ENCODE results near the gene JHY. TPM values are rescaled to one million over a fixed set of nuclear protein-coding genes. Genes with fewer than 3 reads are reported as not detected.

The JHY gene
- total RNA-seq, 1 experiment from 2014 or later, result 4.8 TPM

DNA sequence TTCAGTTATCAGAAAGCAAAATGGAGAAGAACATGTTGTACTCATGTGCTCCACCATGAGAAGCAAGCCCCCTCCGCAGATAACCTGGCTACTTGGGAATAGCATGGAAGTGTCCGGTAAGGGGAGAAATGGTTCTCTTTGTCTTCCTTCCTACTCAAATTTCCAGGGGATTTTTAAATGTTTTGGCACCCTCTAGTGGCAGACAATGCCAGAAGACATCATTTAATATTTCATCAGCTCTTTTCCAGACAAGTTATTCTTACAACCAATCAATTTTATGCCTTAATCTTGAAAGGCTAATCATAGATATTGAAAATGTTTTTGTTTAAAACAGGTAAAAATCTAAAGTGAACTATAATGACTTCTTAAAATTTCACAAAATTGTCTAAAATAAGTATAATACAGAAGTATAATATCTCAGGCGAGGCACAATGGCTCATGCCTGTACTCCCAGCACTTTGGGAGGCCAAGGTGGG lies 28.6 kb upstream of the JHY start:
- ChIA-PET POLR2A (interaction anchor here (1.3 kb wide), 1 partner anchor 208 kb away, joined by 8 read pairs; the partner anchor contains the start of gene HSPA8), RAD21 (ENCODE audit: low non-redundant PET in 1 of 2, low total read pairs in 2 of 2, uncharacterized antibody in 2 of 2, unreplicated experiment in 2 of 2) (interaction anchor here (0.6 to 1.5 kb wide), 4 partner anchors 10 to 225 kb away, joined by 3 to 4 read pairs (median 3); no protein-coding TSS in a partner anchor), CTCF (interaction anchor here (0.6 to 4.3 kb wide), 17 partner anchors 9 to 273 kb away, joined by 3 to 37 read pairs (median 8); no protein-coding TSS in a partner anchor)
- H2AFZ ChIP-seq (ENCODE audit: low read depth, low read length, poor library complexity, severe bottlenecking), result peak overlapping the region; percentile 83
- H3K4me2 ChIP-seq (ENCODE audit: low read length), result peak overlapping the region; percentile 31
- no peaks in the 10 kb centered on the region for H3K36me3 ChIP-seq (ENCODE audit: control insufficient read depth in 1 of 2, insufficient read depth in 2 of 2, low read length in 2 of 2)
- no peaks in the 10 kb centered on the region for H3K9me3 ChIP-seq (ENCODE audit: control insufficient read depth in 1 of 2, insufficient read depth in 1 of 2, low read depth in 1 of 2, low read length in 2 of 2)
- no peak overlapping the region for H3K9ac ChIP-seq (ENCODE audit: low read length)
- H3K27me3 ChIP-seq (ENCODE audit: insufficient read depth, low read length), result no peaks in the 10 kb centered on the region
- H4K20me1 ChIP-seq (ENCODE audit: insufficient read depth), result no peaks in the 10 kb centered on the region
- DNase-seq (ENCODE audit: low read depth, low spot score) (peak; percentile 84), ATAC-seq (peak; percentile 69)
- no peaks in the 10 kb centered on the region for H3K79me2 ChIP-seq (ENCODE audit: insufficient read depth, low read length)
- H3K4me3 ChIP-seq (replicated peaks in 1 of 2; ENCODE audit: low read depth in 1 of 2, low read length in 2 of 2), result no peak overlapping the region
- no peaks in the 10 kb centered on the region for H3K9me2 ChIP-seq (ENCODE audit: insufficient read depth)
- H3K4me1 ChIP-seq (ENCODE audit: control insufficient read depth in 1 of 2, insufficient read depth in 2 of 2, low read length in 2 of 2), result peaks cover 8 to 42% of the 10 kb centered on the region in 2 experiments; a peak in 3 of 4 replicates
- H3K27ac ChIP-seq (ENCODE audit: low read depth, low read length), result no peak overlapping the region
- intact Hi-C loops (cut with micrococcal nuclease), result loop anchor here (1.0 kb wide), 4 partner anchors 37 to 274 kb away; no protein-coding TSS in a partner anchor
- BruUV-seq (replicated peaks), result no TSS peak
- TF ChIP-seq YY1 (IDR thresholded peaks at IDR 0.05; ENCODE audit: extremely low read depth, insufficient replicate concordance, low read depth, low read length) (no peak), FOSL1 (IDR thresholded peaks at IDR 0.05; ENCODE audit: low read depth) (no peak), ELF1 (IDR thresholded peaks at IDR 0.05; ENCODE audit: borderline replicate concordance, low read depth) (no peak), EGR1 (IDR thresholded peaks at IDR 0.05; ENCODE audit: low read depth) (0 out of 2 replicates have a peak, but pooled peaks have one; percentile 26), ZNF274 (IDR thresholded peaks at IDR 0.05; ENCODE audit: low read depth, low read length) (no peak), EZH2 (IDR thresholded peaks at IDR 0.05) (no peak), REST (IDR thresholded peaks at IDR 0.05; ENCODE audit: low read depth) (no peak), SIN3A (IDR thresholded peaks at IDR 0.05; ENCODE audit: low read depth) (no peak), EZH2phosphoT487 (IDR thresholded peaks at IDR 0.05; ENCODE audit: borderline replicate concordance) (no peak), JUND (IDR thresholded peaks at IDR 0.05) (no peak), MAX (IDR thresholded peaks at IDR 0.05) (no peak), ATF3 (IDR thresholded peaks at IDR 0.05) (no peak), SRF (IDR thresholded peaks at IDR 0.05; ENCODE audit: low read depth) (no peak), POLR2AphosphoS5 (IDR thresholded peaks at IDR 0.05; ENCODE audit: low read depth, low read length) (no peak), RAD21 (IDR thresholded peaks at IDR 0.05; ENCODE audit: low read depth) (peak; percentile 96), ZFX (IDR thresholded peaks at IDR 0.05) (no peak), POLR2A (IDR thresholded peaks at IDR 0.05; ENCODE audit: borderline replicate concordance, extremely low read depth, insufficient read depth, insufficient read length) (no peak), SP1 (IDR thresholded peaks at IDR 0.05; ENCODE audit: low read depth) (no peak), CEBPB (IDR thresholded peaks at IDR 0.05; ENCODE audit: low read depth) (0 out of 2 replicates have a peak, but pooled peaks have one; percentile 35)
- TF ChIP-seq, protein P1, sequence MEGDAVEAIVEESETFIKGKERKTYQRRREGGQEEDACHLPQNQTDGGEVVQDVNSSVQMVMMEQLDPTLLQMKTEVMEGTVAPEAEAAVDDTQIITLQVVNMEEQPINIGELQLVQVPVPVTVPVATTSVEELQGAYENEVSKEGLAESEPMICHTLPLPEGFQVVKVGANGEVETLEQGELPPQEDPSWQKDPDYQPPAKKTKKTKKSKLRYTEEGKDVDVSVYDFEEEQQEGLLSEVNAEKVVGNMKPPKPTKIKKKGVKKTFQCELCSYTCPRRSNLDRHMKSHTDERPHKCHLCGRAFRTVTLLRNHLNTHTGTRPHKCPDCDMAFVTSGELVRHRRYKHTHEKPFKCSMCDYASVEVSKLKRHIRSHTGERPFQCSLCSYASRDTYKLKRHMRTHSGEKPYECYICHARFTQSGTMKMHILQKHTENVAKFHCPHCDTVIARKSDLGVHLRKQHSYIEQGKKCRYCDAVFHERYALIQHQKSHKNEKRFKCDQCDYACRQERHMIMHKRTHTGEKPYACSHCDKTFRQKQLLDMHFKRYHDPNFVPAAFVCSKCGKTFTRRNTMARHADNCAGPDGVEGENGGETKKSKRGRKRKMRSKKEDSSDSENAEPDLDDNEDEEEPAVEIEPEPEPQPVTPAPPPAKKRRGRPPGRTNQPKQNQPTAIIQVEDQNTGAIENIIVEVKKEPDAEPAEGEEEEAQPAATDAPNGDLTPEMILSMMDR (IDR thresholded peaks at IDR 0.05 in 2 of 3, conservative IDR thresholded peaks at IDR 0.05 in 1 of 3; ENCODE audit: borderline replicate concordance in 1 of 3, insufficient read depth in 1 of 3, low read depth in 2 of 3, low read length in 2 of 3), result peak; percentile 48 to 96 (median 85)
- TF ChIP-seq, protein P2, sequence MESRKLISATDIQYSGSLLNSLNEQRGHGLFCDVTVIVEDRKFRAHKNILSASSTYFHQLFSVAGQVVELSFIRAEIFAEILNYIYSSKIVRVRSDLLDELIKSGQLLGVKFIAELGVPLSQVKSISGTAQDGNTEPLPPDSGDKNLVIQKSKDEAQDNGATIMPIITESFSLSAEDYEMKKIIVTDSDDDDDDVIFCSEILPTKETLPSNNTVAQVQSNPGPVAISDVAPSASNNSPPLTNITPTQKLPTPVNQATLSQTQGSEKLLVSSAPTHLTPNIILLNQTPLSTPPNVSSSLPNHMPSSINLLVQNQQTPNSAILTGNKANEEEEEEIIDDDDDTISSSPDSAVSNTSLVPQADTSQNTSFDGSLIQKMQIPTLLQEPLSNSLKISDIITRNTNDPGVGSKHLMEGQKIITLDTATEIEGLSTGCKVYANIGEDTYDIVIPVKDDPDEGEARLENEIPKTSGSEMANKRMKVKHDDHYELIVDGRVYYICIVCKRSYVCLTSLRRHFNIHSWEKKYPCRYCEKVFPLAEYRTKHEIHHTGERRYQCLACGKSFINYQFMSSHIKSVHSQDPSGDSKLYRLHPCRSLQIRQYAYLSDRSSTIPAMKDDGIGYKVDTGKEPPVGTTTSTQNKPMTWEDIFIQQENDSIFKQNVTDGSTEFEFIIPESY (IDR thresholded peaks at IDR 0.05; ENCODE audit: extremely low read depth, insufficient replicate concordance, low read length), result no peak
